AG08395 (cell line): ENCODE results near the gene HEATR1.
"Not testable (repeated sequence)": the region's sequence is repeated elsewhere in the genome, so short reads cannot be mapped to it uniquely, and the experiment has no call there.

Experiments
- DNase-seq: peaks from one replicate; pipeline ENCODE4 v3.0.0; 2012; ENCODE audit warnings: mixed read lengths, low spot score

HEATR1 gene

DNA sequence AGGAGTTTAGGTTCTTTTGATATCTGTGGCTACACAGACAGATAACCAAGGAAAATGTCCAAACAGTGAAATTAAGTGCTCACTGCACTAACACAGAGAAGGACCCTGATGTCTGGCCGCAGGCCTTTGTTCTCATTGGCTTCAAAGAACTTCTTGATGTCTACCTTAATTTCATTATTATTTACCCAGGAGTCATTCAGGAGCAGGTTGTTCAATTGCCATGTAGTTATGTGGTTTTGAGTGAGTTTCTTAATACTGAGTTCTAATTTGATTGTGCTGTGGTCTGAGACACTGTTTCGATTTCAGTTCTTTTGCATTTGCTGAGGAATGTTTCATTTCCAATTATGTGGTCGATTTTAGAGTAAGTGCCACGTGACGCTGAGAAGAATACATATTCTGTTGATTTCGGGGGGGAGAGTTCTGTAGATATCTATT lies 95.7 kb downstream of the HEATR1 start:
- DNase-seq, result no peak

DNA sequence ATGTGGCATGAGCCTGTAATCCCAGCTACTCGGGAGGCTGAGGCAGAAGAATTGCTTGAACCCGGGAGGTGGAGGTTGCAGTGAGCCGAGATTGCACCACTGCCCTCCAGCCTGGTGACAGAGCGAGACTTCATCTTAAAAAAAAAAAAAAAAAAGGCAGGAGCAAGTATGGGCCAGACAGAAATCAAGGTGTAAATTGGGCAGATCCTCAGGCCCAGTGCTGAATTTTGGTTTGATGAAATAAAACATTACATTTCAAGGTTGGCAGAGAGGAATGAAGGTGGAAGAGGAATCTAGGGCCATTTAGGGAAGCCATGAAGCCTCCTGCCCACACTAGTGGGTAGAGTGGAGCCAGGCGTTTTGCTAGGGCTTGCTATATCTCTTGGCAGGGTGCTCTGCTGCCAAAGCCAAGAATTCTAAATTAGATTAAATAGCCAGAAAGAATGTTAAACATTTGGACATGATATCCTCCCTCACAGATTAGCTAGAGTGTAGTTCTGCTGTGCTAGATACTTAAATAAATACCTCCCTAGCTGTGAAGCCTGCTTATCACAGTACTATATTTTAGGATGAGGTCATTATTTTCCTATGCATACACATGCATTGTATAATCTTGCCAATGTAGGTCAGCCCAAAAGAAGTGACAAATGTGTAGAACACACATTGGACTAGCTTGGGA lies 97.2 kb downstream of the HEATR1 start:
- DNase-seq, result peak; percentile 43

DNA sequence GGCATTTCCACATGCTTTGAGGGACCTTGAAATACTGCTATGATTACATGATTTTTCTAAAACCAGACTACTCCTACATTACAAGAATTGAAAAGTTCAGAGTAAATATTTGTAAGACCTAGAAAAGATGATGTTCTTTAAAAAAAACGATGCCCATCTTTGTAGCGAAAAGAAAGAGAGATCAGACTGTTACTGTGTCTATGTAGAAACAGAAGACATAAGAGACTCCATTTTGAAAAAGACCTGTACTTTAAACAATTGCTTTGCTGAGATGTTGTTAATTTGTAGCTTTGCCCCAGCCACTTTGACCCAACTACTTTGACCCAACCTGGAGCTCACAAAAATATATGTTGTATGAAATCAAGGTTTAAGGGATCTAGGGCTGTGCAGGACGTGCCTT lies 100.0 kb downstream of the HEATR1 start:
- not testable (repeated sequence) for DNase-seq

DNA sequence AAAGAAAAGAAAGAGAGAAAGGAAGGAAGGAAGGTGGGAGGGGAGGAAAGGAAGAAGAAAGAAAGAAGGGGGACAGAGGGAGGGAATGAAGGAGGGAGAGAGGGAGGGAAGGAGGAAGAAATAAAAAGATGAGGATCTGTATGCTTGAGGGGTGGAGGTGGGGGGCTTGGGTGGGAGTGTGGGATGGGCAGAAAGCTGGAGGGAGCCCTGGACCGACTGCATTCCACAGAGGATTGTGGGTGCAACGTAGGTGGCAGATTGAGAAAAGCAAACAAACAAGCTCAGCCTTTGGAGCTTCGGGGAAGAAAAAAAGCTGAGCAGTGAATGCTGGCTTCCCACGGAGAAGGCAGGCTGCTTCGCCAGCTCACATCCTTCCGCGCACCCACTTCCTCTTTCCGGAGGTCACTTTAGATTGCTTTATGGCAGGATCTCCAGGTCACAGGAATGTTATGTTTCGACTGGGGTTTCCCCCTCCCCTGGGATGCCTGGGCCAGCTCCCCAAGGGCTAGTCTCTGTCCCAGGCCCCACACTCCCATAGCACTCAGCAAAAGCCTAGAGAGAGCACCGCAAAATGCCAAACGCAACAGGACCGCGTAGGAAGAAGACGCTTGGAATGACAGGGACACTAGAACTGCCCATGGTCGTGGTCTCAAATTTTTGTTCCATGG lies 101.2 kb downstream of the HEATR1 start:
- DNase-seq, result peak; percentile 58

DNA sequence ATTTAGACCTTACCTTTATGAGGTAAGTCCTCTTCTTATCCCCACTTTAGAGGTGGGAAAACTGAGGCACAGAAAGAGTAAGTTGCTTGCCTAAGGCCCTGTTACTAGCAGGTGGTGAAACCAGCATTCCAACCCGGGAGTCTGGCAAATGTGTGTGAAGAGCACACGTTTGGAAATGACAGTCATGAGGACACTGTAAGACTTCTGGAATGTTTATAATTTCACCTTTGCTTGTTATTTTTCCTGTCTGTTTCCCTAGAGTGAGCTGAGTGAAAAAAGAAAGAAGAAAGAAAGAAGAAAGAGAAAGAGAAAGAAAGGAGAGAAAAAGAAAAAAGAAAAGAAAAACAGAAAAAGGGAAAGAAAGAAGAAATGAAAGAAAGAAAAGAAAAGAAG lies 101.7 kb downstream of the HEATR1 start:
- DNase-seq, result no peak

DNA sequence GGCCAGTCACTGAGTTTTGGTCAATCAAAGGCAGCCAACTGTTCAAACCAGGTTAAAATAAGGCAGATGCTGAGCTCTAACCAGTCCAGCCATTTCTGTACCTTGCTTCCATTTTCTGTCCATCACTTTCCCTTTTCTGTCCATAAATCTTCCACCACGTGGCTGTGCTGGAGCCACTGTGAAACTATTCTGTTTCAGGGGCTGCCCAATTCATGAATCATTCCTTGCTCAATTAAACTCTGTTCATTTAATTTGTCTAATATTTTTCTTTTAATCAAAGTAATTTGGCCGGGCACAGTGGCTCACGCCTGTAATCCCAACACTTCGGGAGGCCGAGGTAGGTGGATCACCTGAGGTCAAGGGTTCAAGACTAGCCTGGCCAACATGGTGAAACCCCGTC lies 103.2 kb downstream of the HEATR1 start:
- no peak for DNase-seq
